SK-N-SH (cell line): ENCODE data around the gene TCL1A. TPM values are rescaled to one million over a fixed set of nuclear protein-coding genes. Genes with fewer than 3 reads are reported as not detected.

Experiments
- CTCF ChIA-PET: fragments of 300-600, 350-600 bp; formaldehyde crosslinking; extraction: SDS; loops from one replicate; lab custom pipeline; 2021; lab: Yijun Ruan, JAX
- POLR2A ChIA-PET: fragments of 350-600 bp; sonication (Branson Sonifier 250); formaldehyde crosslinking; extraction: SDS; loops from one replicate; lab custom pipeline; 2020; ENCODE audit warnings: antibody characterized with exemption, inconsistent platforms; lab: Yijun Ruan, JAX
- DNase-seq: peaks from one replicate; pipeline ENCODE4 v3.0.0; 2012
- H2AFZ ChIP-seq: fragments of 200-600 bp; sonication (generic); 2 replicates; pipeline ENCODE4 v1.8.1; 2016; ENCODE audit warnings: antibody characterized with exemption, mild to moderate bottlenecking, low read depth
- H3F3A ChIP-seq: fragments of 200-600 bp; sonication (generic); replicated peaks from 2 replicates; pipeline ENCODE3; 2016; ENCODE audit warnings: antibody characterized with exemption, mild to moderate bottlenecking; ENCODE audit not compliant: insufficient read depth
- H3K27ac ChIP-seq, 2 experiments: fragments of 200-500 bp in 1 of 2; fragments of 200-600 bp in 1 of 2; sonication (Bioruptor generic) in 1 of 2; sonication (generic), shearing (Covaris generic) in 1 of 2; 2 replicates each; pipeline versions ENCODE4 v1.5.1 to v1.6.1; 2014 to 2016; ENCODE audit warnings: low read depth in 2 of 2, inconsistent platforms in 1 of 2, low read length in 1 of 2, mild to moderate bottlenecking in 1 of 2, mixed read lengths in 1 of 2
- H3K27me3 ChIP-seq: fragments of 200-600 bp; sonication (generic), shearing (Covaris generic); 2 replicates; pipeline ENCODE4 v1.6.1; 2016; ENCODE audit warnings: mixed run types; ENCODE audit not compliant: insufficient read depth
- H3K36me3 ChIP-seq, 2 experiments: fragments of 200-500 bp in 1 of 2; fragments of 200-600 bp in 1 of 2; sonication (Bioruptor generic) in 1 of 2; sonication (generic) in 1 of 2; replicated peaks in 1 of 2; 2 replicates each; pipeline versions ENCODE3 to v1.5.1; 2014 to 2016; ENCODE audit warnings: low read length in 1 of 2, mild to moderate bottlenecking in 1 of 2; ENCODE audit not compliant: insufficient read depth in 2 of 2, control insufficient read depth in 1 of 2
- H3K4me1 ChIP-seq, 2 experiments: fragments of 200-500 bp in 1 of 2; fragments of 200-600 bp in 1 of 2; sonication (Bioruptor generic) in 1 of 2; sonication (generic), shearing (Covaris generic) in 1 of 2; 2 replicates each; pipeline versions ENCODE4 v1.5.1 to v1.6.1; 2014 to 2016; ENCODE audit warnings: low read depth in 1 of 2, low read length in 1 of 2, mixed run types in 1 of 2; ENCODE audit not compliant: insufficient read depth in 2 of 2, control insufficient read depth in 1 of 2
- H3K4me2 ChIP-seq: fragments of 200-600 bp; sonication (generic), shearing (Covaris generic); 2 replicates; pipeline ENCODE4 v1.6.1; 2017; ENCODE audit warnings: mixed run types
- H3K4me3 ChIP-seq, 2 experiments: fragments of 200-500 bp in 1 of 2; fragments of 200-600 bp in 1 of 2; sonication (Bioruptor generic) in 1 of 2; sonication (generic), shearing (Covaris generic) in 1 of 2; 2 replicates each; pipeline versions ENCODE4 v1.5.1 to v1.8.1; 2014 to 2016; ENCODE audit warnings: low read depth in 2 of 2, inconsistent platforms in 1 of 2, low read length in 1 of 2, mild to moderate bottlenecking in 1 of 2, mixed read lengths in 1 of 2, moderate library complexity in 1 of 2
- H3K79me2 ChIP-seq: fragments of 200-600 bp; sonication (generic); 2 replicates; pipeline ENCODE4 v1.8.1; 2017; ENCODE audit warnings: mild to moderate bottlenecking; ENCODE audit not compliant: insufficient read depth
- H3K9ac ChIP-seq: fragments of 200-600 bp; sonication (generic); 2 replicates; pipeline ENCODE4 v1.6.1; 2017; ENCODE audit warnings: mixed run types
- H3K9me2 ChIP-seq: fragments of 200-600 bp; sonication (generic); 2 replicates; pipeline ENCODE4 v1.6.1; 2017; ENCODE audit warnings: mixed run types
- H3K9me3 ChIP-seq: fragments of 200-600 bp; sonication (generic); 2 replicates; pipeline ENCODE4 v1.6.1; 2017; ENCODE audit warnings: mixed run types, mild to moderate bottlenecking, moderate library complexity
- H4K20me1 ChIP-seq: fragments of 200-600 bp; sonication (generic); 2 replicates; pipeline ENCODE4 v1.6.1; 2017; ENCODE audit warnings: mild to moderate bottlenecking, mixed run types; ENCODE audit not compliant: insufficient read depth
- ELF1 ChIP-seq: IDR thresholded peaks from 2 replicates; pipeline ENCODE4 v1.4.0; 2012
- FOSL2 ChIP-seq: IDR thresholded peaks from 2 replicates; pipeline ENCODE4 v1.4.0; 2012; ENCODE audit warnings: low read depth, mild to moderate bottlenecking, moderate library complexity, borderline replicate concordance
- FOXM1 ChIP-seq: IDR thresholded peaks from 2 replicates; pipeline ENCODE4 v1.4.0; 2012; ENCODE audit warnings: low read depth, mild to moderate bottlenecking
- GATA2 ChIP-seq: sonication (generic); formaldehyde crosslinking; IDR thresholded peaks from 2 replicates; pipeline ENCODE4 v1.5.0; 2020; ENCODE audit warnings: mild to moderate bottlenecking, missing genetic modification reagents
- IRF3 ChIP-seq: fragments of 150-350 bp; IDR thresholded peaks from 2 replicates; pipeline ENCODE4 v1.6.1; 2016; ENCODE audit warnings: mild to moderate bottlenecking, low read depth, low read length
- MEF2A ChIP-seq: IDR thresholded peaks from 2 replicates; pipeline ENCODE4 v1.4.0; 2012; ENCODE audit warnings: low read depth, borderline replicate concordance
- MXI1 ChIP-seq: IDR thresholded peaks from 2 replicates; pipeline ENCODE4 v1.6.1; 2012; ENCODE audit warnings: mild to moderate bottlenecking, low read depth, low read length, improper control_type of control experiment
- RFX5 ChIP-seq: IDR thresholded peaks from 2 replicates; pipeline ENCODE4 v1.6.1; 2012; ENCODE audit warnings: mild to moderate bottlenecking, improper control_type of control experiment, low read length
- RXRA ChIP-seq: IDR thresholded peaks from 2 replicates; pipeline ENCODE4 v1.4.0; 2012; ENCODE audit warnings: low read depth, mild to moderate bottlenecking, borderline replicate concordance
- ZBTB33 ChIP-seq: IDR thresholded peaks from 2 replicates; pipeline ENCODE4 v1.4.0; 2012; ENCODE audit warnings: low read depth, borderline replicate concordance
- WGBS: methylation state at CpG from one replicate; pipeline ENCODE4 v1.1.6; 2017; ENCODE audit warnings: low lambda C conversion rate; 5-methylcytosine and 5-hydroxymethylcytosine counted together
- polyA plus RNA-seq, 3 experiments: library from polyadenylated mRNA; depleted of rRNA; stranded (reverse); fragments of >200 nt; gene quantifications; 2 replicates each; pipeline ENCODE4 v1.2.3, GENCODE V29; 2012

Gene TCL1A
- polyA plus RNA-seq, 1 of the 3 experiments (the other 2 are of a cell fraction), result not detected

- no peak for TF ChIP-seq RFX5
- no peak for TF ChIP-seq FOXM1
- TF ChIP-seq RXRA, result no peak
- no peak for TF ChIP-seq MXI1
- TF ChIP-seq ZBTB33, result no peak
- TF ChIP-seq GATA2 (CRISPR knock-in tag), result no peak
Observed at GRCh38 chr14:95662376-95663186, 51.3 kb downstream of the TCL1A start (continued).

- Histone ChIP-seq H3K4me2 (no peak overlapping the region), H3K79me2 (no peaks in the 10 kb centered on the region), H3K4me3 (no peak overlapping the region; a peak in 1 of 4 replicates), H3F3A (no peaks in the 10 kb centered on the region), H2AFZ (no peak overlapping the region), H3K9ac (no peak overlapping the region), H3K27ac (no peak overlapping the region), H3K9me3 (no peaks in the 10 kb centered on the region), H4K20me1 (no peaks in the 10 kb centered on the region), H3K27me3 (no peaks in the 10 kb centered on the region), H3K9me2 (no peaks in the 10 kb centered on the region), H3K4me1 (peaks cover 0 to 16% of the 10 kb centered on the region in 2 experiments; a peak in 1 of 4 replicates), H3K36me3 (no peaks in the 10 kb centered on the region)
- ChIA-PET CTCF (interaction anchor here (1.4 kb wide), 1 partner anchor 51 kb away, joined by 3 read pairs; no protein-coding TSS in a partner anchor), POLR2A (no interaction called here)
- peak; percentile 36 for DNase-seq
- TF ChIP-seq ELF1, result no peak
- TF ChIP-seq FOSL2, result no peak
- no peak for TF ChIP-seq MEF2A
- no peak for TF ChIP-seq FOXM1
- TF ChIP-seq IRF3, result no peak
- TF ChIP-seq GATA2 (CRISPR knock-in tag), result peak; percentile 43; the same call in 1 of the 2 replicates
- WGBS, result 20% methylated on average over 12 of the region's 13 CpGs
Observed at GRCh38 chr14:95660651-95661515, 53.0 kb downstream of the TCL1A start.
